ENCODE measurements around the gene LAMC3.
"Not testable (repeated sequence)": the region's sequence is repeated elsewhere in the genome, so short reads cannot be mapped to it uniquely, and the experiment has no call there.

The LAMC3 gene

DNA sequence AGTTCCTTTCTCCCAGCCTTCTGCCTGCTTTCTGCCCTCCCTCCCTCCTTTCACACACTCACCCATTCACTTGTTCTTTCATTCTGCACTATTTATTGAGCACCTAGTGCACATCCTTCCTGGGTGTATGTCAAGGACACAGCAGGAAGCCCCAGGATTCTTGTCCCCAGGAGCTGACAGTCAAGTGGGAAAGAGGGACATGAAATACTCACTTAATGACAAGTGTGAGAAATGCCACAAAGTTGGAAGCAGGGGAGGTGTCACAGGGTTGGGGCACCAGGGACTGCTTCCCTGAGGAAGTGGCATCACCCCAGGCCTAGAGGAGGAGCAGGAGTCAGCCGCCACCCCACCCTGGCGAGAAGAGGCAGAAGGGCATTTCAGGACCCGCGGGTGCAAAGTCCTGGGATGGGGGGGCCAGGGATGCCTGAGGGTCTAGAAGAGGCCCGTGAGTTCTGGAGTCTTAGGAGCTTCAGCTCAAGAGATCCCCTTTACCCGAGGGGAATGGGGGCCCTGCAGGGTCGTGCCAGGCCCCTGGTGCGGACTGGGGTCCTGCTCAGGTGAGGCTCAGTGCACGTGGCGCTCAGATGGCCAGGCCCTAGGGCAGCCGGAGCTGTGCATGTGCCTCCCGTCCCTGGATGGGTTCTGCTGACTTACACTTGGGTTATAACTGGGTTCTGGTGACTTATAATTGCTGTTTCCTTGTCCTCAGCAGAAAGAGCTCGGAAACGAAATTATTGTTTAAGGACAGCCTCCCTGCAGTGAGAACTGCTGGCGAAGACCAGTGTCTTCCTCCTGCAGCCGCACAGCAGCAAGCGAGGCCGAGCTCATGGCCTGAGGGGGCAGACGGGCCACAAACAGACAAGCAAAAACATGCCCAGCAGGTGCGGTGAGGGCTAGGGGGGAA lies 16.9 kb upstream of the LAMC3 start:
- no peak for DNase-seq (ENCODE audit: low read depth in 2 of 2)

DNA sequence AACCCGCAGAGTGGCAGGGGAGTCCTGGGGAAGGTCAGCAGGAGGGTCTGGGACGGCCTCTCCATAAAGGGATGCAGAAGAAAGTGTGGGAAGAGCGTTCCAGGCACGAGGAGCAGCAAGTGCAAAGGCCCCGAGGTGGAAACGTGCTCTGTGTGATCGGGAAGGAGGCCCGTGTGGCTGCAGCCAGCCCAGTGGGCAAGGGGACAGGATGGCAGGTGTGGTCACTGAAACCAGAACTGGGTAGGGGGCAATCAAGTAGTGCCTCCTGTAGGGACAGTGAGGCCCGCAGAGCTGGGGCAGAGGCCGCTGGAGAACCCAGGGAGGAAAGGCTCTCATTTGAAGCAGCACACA lies 16.3 kb upstream of the LAMC3 start:
- DNase-seq (ENCODE audit: low read depth in 2 of 2), result no peak

DNA sequence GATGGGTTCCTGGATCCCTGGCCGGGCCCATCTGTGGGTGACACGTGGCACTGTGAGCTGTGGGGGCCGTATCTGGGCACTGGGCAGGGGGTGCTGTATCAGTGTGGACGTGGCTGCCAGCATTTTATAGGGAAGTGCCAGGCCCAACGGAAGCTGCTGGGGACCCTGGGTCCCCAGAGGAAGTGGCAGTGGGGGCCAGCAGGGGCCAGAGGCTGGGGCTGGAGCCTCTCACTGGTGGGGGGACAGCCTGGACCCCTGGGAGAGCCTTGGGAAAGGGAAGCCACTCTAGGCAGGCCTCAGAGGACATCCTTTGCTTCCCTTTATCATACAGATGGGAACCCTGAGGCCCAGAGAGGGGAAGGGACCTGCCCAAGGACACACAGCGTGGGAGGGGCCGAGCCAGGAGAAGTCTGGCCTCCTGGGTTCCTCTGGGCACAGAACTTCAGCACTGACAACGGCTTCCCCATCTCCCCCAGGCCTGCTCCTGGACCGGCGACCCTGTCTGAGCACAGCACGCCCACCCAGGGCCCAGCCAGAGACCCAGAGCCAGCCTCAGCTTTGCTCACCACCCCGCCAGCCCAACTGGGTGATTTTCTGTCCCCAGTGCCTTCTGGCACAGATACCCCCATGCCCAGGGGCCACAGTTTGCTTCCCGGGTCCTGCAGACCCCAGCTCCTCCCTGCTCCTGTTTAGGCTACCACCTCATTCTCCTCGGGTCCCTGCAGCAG lies 15.5 kb upstream of the LAMC3 start:
- DNase-seq (ENCODE audit: low read depth in 2 of 2), result no peak

DNA sequence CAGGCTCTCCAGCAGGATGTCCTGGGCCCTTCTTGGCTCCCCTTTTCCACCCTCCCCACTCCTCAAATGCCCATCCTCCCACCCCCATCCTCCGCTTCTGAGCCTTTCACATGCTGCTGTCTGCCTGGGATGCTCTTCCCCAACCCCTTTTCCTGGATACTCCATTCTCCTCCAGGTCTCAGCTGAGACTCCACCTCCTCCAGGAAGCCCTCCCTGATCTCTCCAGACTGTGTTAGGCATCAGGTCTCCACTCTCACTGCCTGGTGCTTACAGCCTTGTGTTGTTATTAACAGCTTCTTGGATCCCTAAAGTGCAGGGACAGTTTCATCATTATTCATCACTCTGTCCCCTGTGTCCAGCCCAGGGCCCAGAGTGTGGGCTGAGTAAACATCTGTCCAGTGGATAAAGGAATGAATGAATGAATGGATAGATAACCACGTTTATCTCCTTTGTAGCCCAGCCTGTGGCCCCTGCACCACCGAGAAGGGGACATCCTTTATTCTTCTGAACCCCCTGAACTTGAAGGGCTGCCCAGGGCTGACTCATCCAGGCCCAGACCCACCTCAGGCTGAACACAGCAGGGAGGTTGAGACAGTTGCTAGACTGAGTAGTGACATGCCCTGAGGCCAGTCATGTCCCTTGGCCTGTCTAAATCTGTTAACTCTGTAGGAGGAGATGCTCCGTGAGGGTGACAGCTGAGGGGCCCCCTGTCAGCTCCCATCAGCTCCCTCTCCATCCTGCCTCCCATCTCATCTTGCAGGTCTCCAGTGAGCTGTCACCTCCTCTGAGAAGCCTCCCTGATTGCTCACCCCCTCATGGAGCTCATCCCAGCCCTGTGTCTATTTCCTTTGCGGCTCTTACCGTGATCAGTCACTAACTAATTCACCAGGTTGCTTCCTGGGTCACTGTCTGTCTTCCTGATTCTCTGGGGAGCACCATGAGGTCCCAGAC lies 14.6 kb upstream of the LAMC3 start:
- DNase-seq (ENCODE audit: low read depth in 2 of 2), result no peak

DNA sequence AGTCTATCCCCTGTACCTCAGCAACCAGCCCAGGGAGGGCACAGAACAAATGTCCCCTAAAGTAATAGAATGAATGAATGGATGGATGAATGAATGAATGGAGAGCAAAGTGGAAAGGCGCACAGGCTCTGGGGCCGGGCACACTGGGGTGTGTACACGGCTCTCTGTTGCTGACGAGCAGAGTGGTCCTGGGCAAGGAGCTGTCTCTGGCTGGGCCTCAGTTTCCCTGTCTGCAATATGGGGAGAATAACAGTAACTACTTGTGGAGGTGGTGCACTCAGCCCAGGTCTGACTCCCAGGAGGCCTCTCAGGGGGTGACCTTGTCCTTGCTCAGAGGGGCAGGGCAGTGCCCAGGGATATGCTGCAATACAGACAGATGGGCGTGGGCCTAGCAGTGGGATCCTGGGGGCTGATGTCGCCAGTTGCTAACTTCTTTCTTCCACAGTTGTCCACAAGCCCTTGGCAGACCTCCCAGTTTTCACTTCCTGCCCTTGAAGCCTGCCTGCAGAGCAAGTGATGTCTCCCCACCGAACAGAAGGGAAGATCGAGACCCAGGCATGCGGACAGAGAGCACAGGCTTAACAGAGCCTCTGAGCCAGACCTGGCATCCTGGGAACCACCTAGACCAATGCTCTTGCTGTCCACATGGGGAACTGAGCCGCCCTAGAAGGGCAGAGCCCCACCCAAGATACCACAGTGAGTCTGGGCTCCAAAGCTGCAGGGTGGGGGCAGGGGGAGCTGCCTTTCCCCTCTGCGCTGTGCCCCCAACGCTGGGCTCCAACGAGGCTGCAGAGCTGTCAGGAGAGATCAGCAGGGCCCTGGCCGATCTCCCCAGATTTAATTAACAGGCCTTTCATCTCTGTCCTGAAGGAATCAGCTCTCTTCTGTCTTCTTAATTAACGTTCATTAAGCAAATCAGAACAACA lies 13.6 kb upstream of the LAMC3 start:
- DNase-seq (ENCODE audit: low read depth in 2 of 2), result no peak

DNA sequence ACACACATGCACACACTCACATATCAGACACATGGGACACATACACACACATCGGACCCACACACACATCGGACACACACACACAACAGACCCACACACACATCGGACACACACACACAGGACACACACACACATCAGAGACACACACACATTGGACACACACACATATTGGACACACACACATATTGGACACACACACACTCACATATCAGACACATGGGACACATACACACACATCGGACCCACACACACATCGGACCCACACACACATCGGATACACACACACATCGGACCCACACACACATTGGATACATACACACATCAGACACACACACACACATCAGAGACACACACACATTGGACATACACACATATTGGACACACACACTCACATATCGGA lies 12.8 kb upstream of the LAMC3 start:
- DNase-seq (ENCODE audit: low read depth in 2 of 2), result no peak

DNA sequence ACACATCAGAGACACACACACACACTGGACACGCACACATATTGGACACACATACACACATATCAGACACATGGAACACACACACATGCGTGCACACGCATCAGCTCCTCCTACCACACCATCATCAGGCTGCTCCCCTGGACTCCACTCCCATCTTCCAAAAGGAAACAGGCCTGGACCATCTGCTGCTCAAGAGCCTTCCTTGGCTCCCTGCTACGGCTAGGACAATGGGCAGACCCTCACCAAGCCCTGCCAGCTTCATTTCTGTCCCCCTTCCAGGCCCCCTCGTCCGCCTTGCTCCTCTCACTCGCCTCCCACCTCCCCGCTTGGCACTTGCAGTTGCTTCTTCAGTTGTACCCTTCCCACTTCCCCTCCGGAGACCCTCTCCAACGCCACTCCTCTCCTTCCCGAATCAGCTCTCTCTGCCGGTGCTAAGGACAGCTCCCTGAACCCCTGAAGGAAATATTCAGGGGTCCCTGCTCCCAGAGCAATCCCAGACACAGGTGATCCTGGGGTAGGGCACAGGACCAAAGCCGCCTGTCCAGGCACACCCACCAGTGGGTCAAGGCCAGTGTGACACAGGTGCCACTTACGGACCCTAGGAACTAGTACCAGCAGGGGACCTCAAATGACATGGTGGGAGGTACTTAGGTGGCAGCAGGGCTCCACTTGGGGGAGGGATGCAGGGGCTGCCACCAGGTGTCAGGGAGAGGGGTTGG lies 12.1 kb upstream of the LAMC3 start:
- DNase-seq (ENCODE audit: low read depth in 2 of 2), result no peak

DNA sequence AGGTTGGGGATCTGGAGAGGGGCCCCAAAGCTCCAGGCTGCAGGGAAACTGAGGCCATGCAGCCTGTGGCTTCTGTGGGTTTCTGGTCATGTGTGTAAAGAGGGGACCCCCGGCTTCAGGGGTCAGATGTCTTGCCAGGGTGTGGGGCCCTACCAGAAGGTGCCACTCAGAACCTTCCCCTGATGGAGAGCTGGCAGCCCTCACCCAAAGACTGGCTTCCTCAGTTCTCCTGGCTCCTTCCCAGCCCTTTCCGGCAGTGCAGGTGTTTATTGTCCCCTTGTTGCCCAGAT lies 11.6 kb upstream of the LAMC3 start:
- no peak for DNase-seq (ENCODE audit: low read depth in 2 of 2)

DNA sequence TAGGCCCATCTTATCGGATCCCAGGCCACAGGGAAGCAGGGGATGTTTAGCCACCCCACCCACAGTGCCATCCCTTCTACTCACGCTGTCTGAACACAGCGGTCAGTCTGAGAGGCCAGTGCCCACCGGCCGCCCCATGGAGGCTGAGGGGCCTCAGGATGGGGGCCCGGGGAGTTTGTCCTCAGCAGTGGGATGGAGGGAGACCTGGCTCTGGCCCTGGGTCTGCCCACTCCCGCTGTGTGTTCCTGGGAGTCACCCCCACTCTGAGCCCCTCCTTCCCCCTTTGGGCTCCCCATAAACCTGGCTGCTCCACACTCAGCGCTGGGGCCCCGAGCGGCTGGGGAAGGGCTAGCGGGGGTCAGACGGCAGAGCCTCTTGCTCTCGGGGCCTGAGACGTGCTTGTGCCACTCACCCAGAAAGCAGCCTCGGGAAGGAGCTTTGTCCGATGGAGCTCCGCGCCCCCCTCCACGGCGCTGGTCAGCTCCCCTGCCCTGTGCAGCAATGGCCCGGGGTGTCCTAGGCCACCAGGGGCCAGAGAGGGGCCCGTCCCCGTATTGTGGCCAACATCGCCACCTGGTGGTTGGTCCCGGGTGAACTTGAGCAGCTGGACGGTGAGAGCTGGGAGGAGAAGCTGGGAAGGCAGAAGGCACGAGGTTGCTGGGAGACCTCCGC lies 10.9 kb upstream of the LAMC3 start:
- DNase-seq (ENCODE audit: low read depth in 2 of 2), result peak in 1 of 2 donors; percentile 17

DNA sequence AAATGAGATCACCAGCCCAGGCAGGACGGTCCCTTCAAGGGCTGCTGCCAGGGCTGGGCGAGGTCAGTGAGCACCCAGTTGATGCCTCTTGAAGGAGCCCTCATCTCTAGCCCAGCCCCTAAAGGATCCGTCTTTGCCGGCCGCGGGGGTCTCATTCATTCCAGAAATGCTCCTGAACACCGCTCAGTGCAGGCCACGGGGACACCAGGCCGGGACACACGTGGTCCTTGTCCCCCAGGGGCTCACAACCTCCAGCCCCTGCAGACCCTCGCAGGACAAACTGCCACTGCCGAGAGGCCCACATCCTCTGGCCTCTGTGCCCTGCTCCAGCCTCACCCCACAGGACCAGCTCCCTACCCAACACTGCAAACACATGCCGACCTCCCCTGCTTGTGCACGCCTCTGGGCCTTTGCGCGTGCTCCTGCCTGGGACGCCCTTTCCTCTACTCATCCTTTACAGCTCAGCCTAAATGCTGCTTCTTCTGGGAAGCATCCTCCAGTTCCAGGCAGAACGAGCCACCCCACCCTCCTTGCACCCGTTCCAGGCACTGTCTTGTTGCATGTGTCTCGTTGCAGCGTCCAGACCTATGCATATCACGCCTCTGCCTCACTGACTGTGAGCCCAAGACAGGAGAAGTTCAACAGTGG lies 10.3 kb upstream of the LAMC3 start:
- no peak for DNase-seq (ENCODE audit: low read depth in 2 of 2)

DNA sequence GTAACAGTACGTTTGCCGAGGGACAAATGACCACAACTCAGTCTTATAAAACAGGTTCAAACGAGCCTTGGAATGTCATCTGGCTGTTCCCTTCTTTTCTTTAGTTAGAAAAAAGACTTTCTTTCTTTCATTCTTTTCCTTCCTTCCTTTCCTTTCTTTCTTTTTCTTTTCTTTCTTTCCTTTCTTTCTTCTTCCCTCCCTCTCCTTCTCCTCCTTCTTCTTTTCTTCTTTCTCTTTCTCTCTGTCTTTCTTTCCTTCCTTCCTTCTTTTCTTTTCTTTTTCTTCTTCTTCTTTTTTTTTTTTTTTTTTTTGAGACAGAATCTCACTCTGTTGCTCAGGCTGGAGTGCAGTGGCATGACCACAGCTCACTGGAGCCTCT lies 9.7 kb upstream of the LAMC3 start:
- DNase-seq (ENCODE audit: low read depth in 2 of 2), result no peak

DNA sequence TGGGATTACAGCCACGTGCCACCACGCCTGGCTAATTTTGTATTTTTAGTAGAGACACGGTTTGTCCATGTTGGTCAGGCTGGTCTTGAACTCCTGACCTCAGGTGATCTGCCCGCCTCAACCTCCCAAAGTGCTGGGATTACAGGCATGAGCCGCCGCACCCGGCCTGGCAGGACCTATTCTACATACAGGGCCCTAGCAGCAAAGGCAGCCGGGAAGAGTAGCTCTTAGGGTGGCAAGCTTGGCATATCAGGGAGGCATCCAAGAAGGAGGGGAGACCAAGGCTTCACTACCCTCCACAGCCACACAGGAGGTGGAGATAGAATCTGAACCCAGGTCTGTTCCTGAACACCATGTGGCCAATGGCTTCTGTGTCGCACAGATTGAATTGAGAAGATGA lies 8.4 kb upstream of the LAMC3 start:
- not testable (repeated sequence) for DNase-seq (ENCODE audit: low read depth in 2 of 2)

DNA sequence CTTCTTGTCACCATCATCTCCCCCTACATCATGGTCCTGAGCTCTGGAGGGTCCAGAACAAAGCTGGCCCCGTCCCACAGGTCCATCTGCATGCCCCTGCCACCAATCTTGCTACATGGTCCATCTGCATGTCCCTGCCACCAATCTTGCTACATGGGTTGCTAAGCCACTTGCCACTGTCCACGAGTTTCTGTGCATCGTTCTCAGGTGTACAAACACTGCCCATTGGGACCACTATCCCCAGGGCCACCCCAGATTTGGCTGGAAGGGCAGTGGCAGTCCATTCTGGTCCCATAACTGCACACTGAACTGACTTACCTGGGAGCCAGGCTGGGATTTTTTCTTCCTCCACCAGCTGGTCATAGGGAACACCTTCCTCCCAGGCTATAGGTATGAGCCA lies 8.0 kb upstream of the LAMC3 start:
- DNase-seq (ENCODE audit: low read depth in 2 of 2), result no peak

DNA sequence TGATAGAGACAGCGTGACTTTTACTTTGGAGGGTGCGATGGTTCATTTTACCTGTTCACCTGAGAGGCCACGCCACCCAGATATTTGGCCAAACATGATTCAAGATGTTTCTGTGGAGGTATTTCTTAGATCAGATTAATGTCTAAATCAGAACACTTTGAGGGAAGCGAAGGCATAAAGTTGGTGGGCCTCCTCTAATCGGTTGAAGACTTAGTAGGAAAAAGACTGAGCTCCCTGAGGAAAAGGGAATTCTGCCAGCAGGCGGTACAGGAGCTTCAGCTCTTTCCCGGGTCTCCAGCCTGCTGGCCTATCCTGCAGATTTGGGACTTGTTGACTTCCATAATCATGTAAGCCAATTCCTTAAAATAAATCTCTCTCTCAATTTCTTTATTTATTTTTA lies 7.0 kb upstream of the LAMC3 start:
- no peak for DNase-seq (ENCODE audit: low read depth in 2 of 2)

DNA sequence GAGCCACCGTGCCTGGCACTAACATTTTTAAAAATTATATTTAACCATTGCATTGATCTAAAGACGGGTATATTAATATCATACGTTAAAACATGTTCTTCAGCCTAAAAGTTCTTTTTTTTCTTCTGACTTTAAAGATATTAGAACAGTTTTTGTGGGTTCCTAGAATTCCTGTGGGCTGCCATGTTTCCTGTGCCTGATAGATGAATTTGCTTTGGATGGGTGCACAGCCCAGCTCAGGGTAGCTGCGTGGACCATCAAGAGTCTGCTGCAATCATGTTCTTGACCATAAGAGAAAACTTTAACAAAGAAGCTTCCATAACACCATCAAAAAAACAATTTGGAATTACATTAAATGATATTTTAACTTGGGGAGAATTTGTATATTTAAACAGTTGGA lies 2.4 kb upstream of the LAMC3 start:
- DNase-seq (ENCODE audit: low read depth in 2 of 2), result no peak

DNA sequence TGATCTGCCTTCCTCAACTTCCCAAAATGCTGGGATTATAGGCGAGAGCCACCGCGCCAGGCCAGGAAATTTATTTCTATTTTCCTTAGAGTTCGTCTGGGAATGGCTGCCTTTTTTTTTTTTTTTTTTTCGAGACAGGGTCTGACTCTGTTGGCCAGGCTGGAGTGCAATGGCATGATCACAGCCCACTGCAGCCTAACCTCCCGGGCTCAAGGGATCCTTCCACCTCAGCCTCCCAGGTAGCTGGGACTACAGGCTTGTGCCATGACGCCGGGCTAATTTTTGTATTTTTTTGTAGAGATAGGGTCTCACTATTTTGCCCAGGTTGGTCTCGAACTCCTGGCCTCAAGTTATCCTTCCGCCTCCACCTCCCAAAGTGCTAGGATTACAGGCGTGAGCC lies 888 bp upstream of the LAMC3 start:
- no peak for DNase-seq (ENCODE audit: low read depth in 2 of 2)

DNA sequence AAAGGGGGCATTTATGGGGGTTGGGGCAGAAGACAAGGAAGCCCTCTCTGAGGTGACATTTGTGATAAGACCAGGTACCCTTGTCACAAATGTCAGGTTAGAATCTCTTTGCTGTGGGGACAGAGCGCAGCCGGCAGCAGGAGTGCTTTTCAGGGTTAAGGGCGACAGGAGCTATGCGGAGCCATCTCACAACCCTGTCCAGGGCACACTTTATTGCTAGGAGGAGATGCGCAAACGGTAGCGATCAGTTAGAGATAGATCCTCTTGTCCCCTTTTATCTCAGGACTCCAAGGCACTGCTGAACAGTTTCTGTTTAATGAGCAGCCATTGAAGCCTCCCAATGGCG lies 438 bp upstream of the LAMC3 start:
- no peak for DNase-seq (ENCODE audit: low read depth in 2 of 2)

DNA sequence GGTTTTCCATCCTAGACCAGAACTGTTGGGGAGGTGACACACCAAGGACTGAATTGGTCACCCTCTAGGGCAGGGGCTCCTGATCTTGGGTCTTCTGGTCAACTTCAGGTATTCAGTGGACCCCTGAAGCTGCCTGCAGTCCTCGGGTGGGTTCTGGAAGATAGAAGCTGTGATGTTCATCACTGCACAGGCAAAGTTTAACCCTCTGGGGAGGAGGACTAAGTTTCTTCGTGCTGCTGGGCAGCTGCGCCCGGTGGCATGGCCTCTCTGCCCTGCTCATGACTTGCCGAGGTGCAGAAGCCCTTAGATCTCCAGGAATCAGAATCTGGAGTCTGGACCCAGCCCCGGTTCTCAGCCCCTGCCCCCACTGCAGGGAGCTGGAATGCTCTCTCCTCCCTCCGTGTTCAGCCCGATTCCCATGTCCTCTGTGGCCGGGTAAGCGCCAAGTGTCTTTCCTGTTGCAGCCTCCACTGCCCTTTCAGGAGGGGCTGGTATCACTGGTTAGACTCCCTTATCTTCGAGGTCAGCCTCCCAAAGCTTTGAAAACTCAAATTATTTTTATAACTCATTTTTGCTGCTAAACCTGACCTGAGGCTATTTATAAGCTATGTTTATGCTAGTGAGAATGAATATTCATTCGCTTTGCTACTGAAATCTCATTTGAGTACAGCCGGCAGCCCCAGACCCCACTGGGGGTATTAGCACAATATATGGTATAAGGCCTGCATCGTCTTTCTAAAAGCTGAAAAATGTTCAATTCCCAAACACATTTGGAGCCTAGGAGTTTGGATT lies 1.7 kb downstream of the LAMC3 start:
- no peak for DNase-seq (ENCODE audit: low read depth in 2 of 2)
